GM12878 (cell line): ENCODE measurements around the gene NUCB1. TPM values are rescaled to one million over a fixed set of nuclear protein-coding genes. Genes with fewer than 3 reads are reported as not detected.
"Not testable (repeated sequence)": the region's sequence is repeated elsewhere in the genome, so short reads cannot be mapped to it uniquely, and the experiment has no call there.

Source experiments
- ATAC-seq: fragments of 200-7000 bp; cut with Tn5 transposase; 3 replicates; pipeline ENCODE4 v1.9.1; 2020; ENCODE audit warnings: mild to moderate bottlenecking, moderate library complexity
- BruUV-seq: library from RNA; stranded (reverse); fragments of 400-500 nt; replicated peaks from 2 replicates; lab custom pipeline; 2021; lab: Mats Ljungman, UMichigan
- CTCF ChIA-PET: fragments of 300-600 bp; sonication (Branson Sonifier 250); formaldehyde crosslinking; extraction: SDS; loops from one replicate; lab custom pipeline; 2021; ENCODE audit warnings: inconsistent platforms; lab: Yijun Ruan, JAX
- POLR2A ChIA-PET: fragments of 350-600 bp; formaldehyde crosslinking; extraction: SDS; loops from one replicate; lab custom pipeline; 2021; ENCODE audit warnings: inconsistent platforms; lab: Charles Lee
- RAD21 ChIA-PET: fragments of 300-600 bp; sonication (Branson Sonifier 250); formaldehyde crosslinking; loops from one replicate; lab custom pipeline; 2023; ENCODE audit warnings: antibody characterized with exemption; ENCODE audit not compliant: unreplicated experiment; lab: Charles Lee
- SMC1A ChIA-PET: fragments of 300-600 bp; sonication (Branson Sonifier 250); formaldehyde crosslinking; loops from one replicate; lab custom pipeline; 2023; ENCODE audit not compliant: unreplicated experiment, uncharacterized antibody; lab: Charles Lee
- DNase-seq: peaks from one replicate; pipeline ENCODE4 v3.0.0-alpha.2; 2011; ENCODE audit warnings: low read depth, low spot score
- FAIRE-seq: peaks from 3 replicates; lab custom pipeline; 2011; peaks lifted over from hg19 to GRCh38; lab: Jason Lieb, UNC
- H2AFZ ChIP-seq: 2 replicates; pipeline ENCODE4 v1.6.0; 2011; ENCODE audit warnings: low read depth, low read length, control low read depth; ENCODE audit not compliant: control insufficient read depth
- H3K27ac ChIP-seq: 2 replicates; pipeline ENCODE4 v1.5.1; 2011; ENCODE audit warnings: control low read depth; ENCODE audit not compliant: control insufficient read depth, insufficient read depth
- H3K27me3 ChIP-seq, 2 experiments: replicated peaks in 1 of 2; 2 replicates each; pipeline versions ENCODE4 v1.6.0 to v1.6.1; 2011; ENCODE audit warnings: low read length in 1 of 2; ENCODE audit not compliant: control insufficient read depth in 2 of 2, insufficient read depth in 2 of 2
- H3K36me3 ChIP-seq, 2 experiments: 2 replicates each; pipeline ENCODE4 v1.5.1; 2011; ENCODE audit warnings: low read length in 1 of 2; ENCODE audit not compliant: control insufficient read depth in 2 of 2, insufficient read depth in 2 of 2
- H3K4me1 ChIP-seq: 2 replicates; pipeline ENCODE4 v1.6.1; 2011; ENCODE audit warnings: mild to moderate bottlenecking, low read length, moderate library complexity, mixed read lengths; ENCODE audit not compliant: control insufficient read depth, insufficient read depth
- H3K4me2 ChIP-seq: 2 replicates; pipeline ENCODE4 v1.6.0; 2011; ENCODE audit warnings: control low read depth; ENCODE audit not compliant: control insufficient read depth, insufficient read depth
- H3K4me3 ChIP-seq: fragments of 200-600 bp; sonication (generic); 2 replicates; pipeline ENCODE4 v1.5.1; 2016
- H3K79me2 ChIP-seq: 2 replicates; pipeline ENCODE4 v1.6.0; 2011; ENCODE audit warnings: low read length; ENCODE audit not compliant: control insufficient read depth, insufficient read depth
- H3K9ac ChIP-seq: 2 replicates; pipeline ENCODE4 v1.8.0; 2011; ENCODE audit warnings: low read length, control low read depth, mixed read lengths; ENCODE audit not compliant: control insufficient read depth, insufficient read depth
- H3K9me3 ChIP-seq: replicated peaks from 3 replicates; pipeline ENCODE4 v1.5.1; 2011; ENCODE audit warnings: mild to moderate bottlenecking, low read length; ENCODE audit not compliant: control insufficient read depth, insufficient read depth
- H4K20me1 ChIP-seq: 2 replicates; pipeline ENCODE4 v1.6.0; 2011; ENCODE audit not compliant: control insufficient read depth, insufficient read depth
- ASH2L ChIP-seq: fragments of 300-600, 200-600 bp; sonication (generic); IDR thresholded peaks from 2 replicates; pipeline ENCODE4 v1.6.1; 2017; ENCODE audit warnings: low read depth, mild to moderate bottlenecking, borderline replicate concordance
- CBX3 ChIP-seq: fragments of 200-600 bp; sonication (generic); IDR thresholded peaks from 2 replicates; pipeline ENCODE4 v1.6.1; 2016; ENCODE audit warnings: low read depth, borderline replicate concordance
- FOXK2 ChIP-seq: fragments of 450-650 bp; IDR thresholded peaks from 2 replicates; pipeline ENCODE4 v1.6.1; 2017; ENCODE audit warnings: mild to moderate bottlenecking, moderate library complexity
- MAX ChIP-seq: IDR thresholded peaks from 2 replicates; pipeline ENCODE4 v1.6.1; 2012; ENCODE audit warnings: low read depth, low read length, improper control_type of control experiment
- POU2F2 ChIP-seq: IDR thresholded peaks from 3 replicates; pipeline ENCODE4 v1.6.1; 2011; ENCODE audit warnings: low read depth, mild to moderate bottlenecking, low read length, borderline replicate concordance
- RB1 ChIP-seq: fragments of 450-650 bp; formaldehyde crosslinking; IDR thresholded peaks from 2 replicates; pipeline ENCODE4 v1.6.1; 2017; ENCODE audit warnings: mild to moderate bottlenecking, borderline replicate concordance
- SIN3A ChIP-seq: IDR thresholded peaks from 2 replicates; pipeline ENCODE4 v1.6.1; 2012; ENCODE audit warnings: low read depth, low read length, improper control_type of control experiment
- SMC3 ChIP-seq: IDR thresholded peaks from 2 replicates; pipeline ENCODE4 v1.6.1; 2011; ENCODE audit warnings: low read length, improper control_type of control experiment, borderline replicate concordance
- SREBF2 ChIP-seq: IDR thresholded peaks from 2 replicates; pipeline ENCODE4 v1.6.1; 2012; ENCODE audit warnings: mild to moderate bottlenecking, low read length
- ZZZ3 ChIP-seq: IDR thresholded peaks from 2 replicates; pipeline ENCODE4 v1.6.1; 2011; ENCODE audit warnings: low read depth; ENCODE audit not compliant: control insufficient read depth, insufficient read length
- WGBS: methylation state at CpG from one replicate; pipeline ENCODE4 v1.1.6; 2016; ENCODE audit warnings: low lambda C conversion rate; ENCODE audit not compliant: insufficient replicate concordance, insufficient coverage; ENCODE audit errors: missing lambda C conversion rate; 5-methylcytosine and 5-hydroxymethylcytosine counted together
- in situ Hi-C: fragments of 300-500 bp; cut with MboI; formaldehyde crosslinking; loops from 9 replicates; pipeline ENCODE4 v1.14.3; 2018; ENCODE audit warnings: mixed read lengths
- intact Hi-C: fragments of 100-400 bp; cut with micrococcal nuclease; formaldehyde crosslinking; loops from one replicate; pipeline ENCODE4 v1.14.2; 2022; ENCODE audit not compliant: unreplicated experiment
- polyA plus RNA-seq, 11 experiments: library from polyadenylated mRNA; depleted of rRNA in 4 of 11; unstranded in 6 of 11; stranded (reverse) in 5 of 11; fragments of >200 nt; fragmentation: Nextera tagmentation in 4 of 11; fragmentation: Illumina TruSeq in 1 of 11; extraction: Ambion mirVana in 4 of 11; extraction: Trizol in 1 of 11; gene quantifications; 1 replicate in 1 of 11; 2 replicates in 10 of 11; pipeline versions ENCODE4 v1.2.1 to v1.2.3, GENCODE V29; 2011 to 2016; ENCODE audit warnings: inconsistent platforms in 2 of 11, missing spikeins in 2 of 11, low read depth in 1 of 11
- total RNA-seq, 4 experiments: library from RNA; depleted of rRNA in 3 of 4; stranded (reverse); fragments of >200 nt in 3 of 4; fragmentation: Illumina TruSeq in 1 of 4; extraction: Trizol in 1 of 4; gene quantifications; 2 replicates each; pipeline versions ENCODE4 v1.2.1 to v1.2.3, GENCODE V29; 2013 to 2021

The NUCB1 gene
- total and polyA plus RNA-seq, 10 of the 15 experiments (the other 5 are each of a cell fraction or from before 2014, with no cell fraction given) = 1.8 to 112 (median 44.5) TPM

GRCh38 chr19:48879025-48879637 is 21.0 kb upstream of the NUCB1 start:
- H3K9ac ChIP-seq = no peak overlapping the region
- no peak overlapping the region for H3K4me3 ChIP-seq
- intact Hi-C loops = no loop called here
- BruUV-seq = no TSS peak
- 96% methylated on average over 11 of the region's 13 CpGs for WGBS
- no peaks in the 10 kb centered on the region for H3K27me3 ChIP-seq
- ChIA-PET CTCF (interaction anchor here (2.1 kb wide), 1 partner anchor 87 kb away, joined by 4 read pairs; the partner anchor contains the start of gene FTL), SMC1A (interaction anchor here (1.0 kb wide), 1 partner anchor 22 kb away, joined by 3 read pairs; no protein-coding TSS in a partner anchor), POLR2A (interaction anchor here (0.9 to 1.0 kb wide), 3 partner anchors 17 to 702 kb away, joined by 3 read pairs; partner anchors contain the start of gene PRRG2), RAD21 (no interaction called here)
- no peak for DNase-seq
- no peak for ATAC-seq
- no peak overlapping the region for H3K4me2 ChIP-seq
- H2AFZ ChIP-seq = no peak overlapping the region
- H3K9me3 ChIP-seq = peaks cover 7% of the 10 kb centered on the region; the same call in 2 of the 3 replicates
- peaks cover 14% of the 10 kb centered on the region for H3K4me1 ChIP-seq
- no peak for FAIRE-seq
- no peak overlapping the region for H3K27ac ChIP-seq
- TF ChIP-seq SMC3 = no peak
- no peak for TF ChIP-seq ASH2L
- no peak for TF ChIP-seq POU2F2
- no peak for TF ChIP-seq MAX
- no peak for TF ChIP-seq FOXK2
- TF ChIP-seq CBX3 = no peak
- no peak for TF ChIP-seq SREBF2
- no peak for TF ChIP-seq RB1
- no peak for TF ChIP-seq ZZZ3
- no peak for TF ChIP-seq SIN3A
- peaks cover under 1 to 10% of the 10 kb centered on the region in 2 experiments; a peak in 2 of 4 replicates for H3K36me3 ChIP-seq
- H4K20me1 ChIP-seq = no peaks in the 10 kb centered on the region
- in situ Hi-C loops = no loop called here
- H3K79me2 ChIP-seq = peaks cover 30% of the 10 kb centered on the region

- H2AFZ ChIP-seq, RAD21 ChIA-PET, H3K4me2 ChIP-seq, DNase-seq, FAIRE-seq, BruUV-seq, ATAC-seq, in situ Hi-C loops, H3K27ac ChIP-seq, H3K36me3 ChIP-seq, H3K4me3 ChIP-seq, intact Hi-C loops, H3K9me3 ChIP-seq, H4K20me1 ChIP-seq, H3K9ac ChIP-seq, H3K27me3 ChIP-seq: not testable (repeated sequence)
- SMC1A ChIA-PET = interaction anchor here (1.0 kb wide), 1 partner anchor 21 kb away, joined by 3 read pairs; no protein-coding TSS in a partner anchor
- peaks cover 24% of the 10 kb centered on the region for H3K79me2 ChIP-seq
- H3K4me1 ChIP-seq = peaks cover 14% of the 10 kb centered on the region
- 93% methylated on average over 9 of the region's 9 CpGs for WGBS
- CTCF ChIA-PET = interaction anchor here (1.4 to 2.1 kb wide), 2 partner anchors 37 to 86 kb away, joined by 4 to 6 read pairs; partner anchors contain the start of gene FTL
- POLR2A ChIA-PET = interaction anchor here (1.0 to 2.1 kb wide), 3 partner anchors 16 to 91 kb away, joined by 3 to 8 read pairs (median 3); no protein-coding TSS in a partner anchor
Observed at GRCh38 chr19:48879696-48880095, 20.4 kb upstream of the NUCB1 start.
